ENCODE data around the gene SRBD1. TPM values are rescaled to one million over a fixed set of nuclear protein-coding genes. Genes with fewer than 3 reads are reported as not detected.

SRBD1 gene
- total and polyA plus RNA-seq, 2 experiments from 2014 or later, result 8.1 to 19.2 TPM

- in situ Hi-C loops (cut with MboI), result no loop called here
- no peak overlapping the region for H3K9ac ChIP-seq
- H3K4me3 ChIP-seq, result no peak overlapping the region
- H2AFZ ChIP-seq, result peak overlapping the region; percentile 51
- H3K9me3 ChIP-seq (ENCODE audit: low read depth), result no peaks in the 10 kb centered on the region
- no peak overlapping the region for H3K27ac ChIP-seq
- no peak for TF ChIP-seq EZH2 (IDR thresholded peaks at IDR 0.05; ENCODE audit: insufficient read depth, poor library complexity, severe bottlenecking)
- H3K4me2 ChIP-seq (ENCODE audit: unreplicated experiment), result peak overlapping the region; percentile 43
- peaks cover 17% of the 10 kb centered on the region for H3K79me2 ChIP-seq (ENCODE audit: insufficient read depth)
- no peaks in the 10 kb centered on the region for H3K27me3 ChIP-seq (replicated peaks; ENCODE audit: insufficient read depth)
- H3K4me1 ChIP-seq (ENCODE audit: insufficient read depth), result peaks cover 4% of the 10 kb centered on the region
- no peaks in the 10 kb centered on the region for H3K36me3 ChIP-seq (ENCODE audit: low read depth)
- 30 to 31% methylated on average over 5 of the region's 5 CpGs for WGBS, 2 experiments (ENCODE audit: low coverage in 1 of 2, low lambda C conversion rate in 2 of 2, missing lambda C conversion rate in 2 of 2)
- H3F3A ChIP-seq (ENCODE audit: insufficient read depth), result no peaks in the 10 kb centered on the region
- H3K9me2 ChIP-seq (ENCODE audit: insufficient read depth), result no peaks in the 10 kb centered on the region
- H4K20me1 ChIP-seq (ENCODE audit: insufficient read depth), result no peaks in the 10 kb centered on the region
- DNase-seq, result peak; percentile 75
These were observed 25.7 kb downstream of the SRBD1 start for GRCh38 chr2:45585267-45585861.

GRCh38 chr2:45583977-45584376 lies 27.1 kb downstream of the SRBD1 start:
- Histone ChIP-seq H3K27me3 (replicated peaks; ENCODE audit: insufficient read depth) (no peaks in the 10 kb centered on the region), H3F3A (ENCODE audit: insufficient read depth) (peaks cover 3% of the 10 kb centered on the region; the same call in 1 of the 2 replicates), H3K9me2 (ENCODE audit: insufficient read depth) (no peaks in the 10 kb centered on the region), H3K27ac (no peak overlapping the region), H3K4me1 (ENCODE audit: insufficient read depth) (peaks cover 7% of the 10 kb centered on the region), H3K4me2 (ENCODE audit: unreplicated experiment) (no peak overlapping the region), H3K9me3 (ENCODE audit: low read depth) (no peaks in the 10 kb centered on the region), H3K79me2 (ENCODE audit: insufficient read depth) (peaks cover 17% of the 10 kb centered on the region), H3K4me3 (no peak overlapping the region), H4K20me1 (ENCODE audit: insufficient read depth) (no peaks in the 10 kb centered on the region), H3K9ac (no peak overlapping the region), H3K36me3 (ENCODE audit: low read depth) (no peaks in the 10 kb centered on the region), H2AFZ (no peak overlapping the region)
- TF ChIP-seq EZH2 (IDR thresholded peaks at IDR 0.05; ENCODE audit: insufficient read depth, poor library complexity, severe bottlenecking) (no peak), EZH2phosphoT487 (IDR thresholded peaks at IDR 0.05; ENCODE audit: insufficient read depth, low read depth) (no peak)
- WGBS, 2 experiments (ENCODE audit: low coverage in 1 of 2, low lambda C conversion rate in 2 of 2, missing lambda C conversion rate in 2 of 2), result 79 to 87% methylated on average over 2 of the region's 2 CpGs
- in situ Hi-C loops (cut with MboI), result no loop called here
- no peak for DNase-seq

- H3K4me2 ChIP-seq (ENCODE audit: unreplicated experiment), result no peak overlapping the region
- H3K9me2 ChIP-seq (ENCODE audit: insufficient read depth), result no peaks in the 10 kb centered on the region
- H3K9me3 ChIP-seq (ENCODE audit: low read depth), result no peaks in the 10 kb centered on the region
- DNase-seq, result no peak
- H3K4me3 ChIP-seq, result no peak overlapping the region
- in situ Hi-C loops (cut with MboI), result no loop called here
- 96 to 98% methylated on average over 1 of the region's 1 CpG for WGBS, 2 experiments (ENCODE audit: low coverage in 1 of 2, low lambda C conversion rate in 2 of 2, missing lambda C conversion rate in 2 of 2)
- H3K4me1 ChIP-seq (ENCODE audit: insufficient read depth), result peaks cover 22% of the 10 kb centered on the region
- H3K36me3 ChIP-seq (ENCODE audit: low read depth), result no peaks in the 10 kb centered on the region
- H3K79me2 ChIP-seq (ENCODE audit: insufficient read depth), result peaks cover 12% of the 10 kb centered on the region
- no peaks in the 10 kb centered on the region for H4K20me1 ChIP-seq (ENCODE audit: insufficient read depth)
- H3K27me3 ChIP-seq (replicated peaks; ENCODE audit: insufficient read depth), result no peaks in the 10 kb centered on the region
- TF ChIP-seq EZH2phosphoT487 (IDR thresholded peaks at IDR 0.05; ENCODE audit: insufficient read depth, low read depth), result no peak
- no peak for TF ChIP-seq EZH2 (IDR thresholded peaks at IDR 0.05; ENCODE audit: insufficient read depth, poor library complexity, severe bottlenecking)
- no peak overlapping the region for H3K27ac ChIP-seq
- H3F3A ChIP-seq (ENCODE audit: insufficient read depth), result peaks cover 15% of the 10 kb centered on the region
- no peak overlapping the region for H2AFZ ChIP-seq
- no peak overlapping the region for H3K9ac ChIP-seq
These were observed 28.5 kb downstream of the SRBD1 start for GRCh38 chr2:45582522-45582921.

GRCh38 chr2:45578056-45578843 lies 32.8 kb downstream of the SRBD1 start:
- H2AFZ ChIP-seq, result peak overlapping the region; percentile 60
- peak overlapping the region; percentile 89 for H3K4me2 ChIP-seq (ENCODE audit: unreplicated experiment)
- H3K4me3 ChIP-seq, result peak overlapping the region; percentile 26
- in situ Hi-C loops (cut with MboI), result no loop called here
- H3K27me3 ChIP-seq (replicated peaks; ENCODE audit: insufficient read depth), result no peaks in the 10 kb centered on the region
- no peaks in the 10 kb centered on the region for H3K9me2 ChIP-seq (ENCODE audit: insufficient read depth)
- peak overlapping the region; percentile 63 for H3K9ac ChIP-seq
- H4K20me1 ChIP-seq (ENCODE audit: insufficient read depth), result no peaks in the 10 kb centered on the region
- peak; percentile 65 for DNase-seq
- H3K4me1 ChIP-seq (ENCODE audit: insufficient read depth), result peaks cover 24% of the 10 kb centered on the region
- peak overlapping the region; percentile 83 for H3K27ac ChIP-seq
- H3K36me3 ChIP-seq (ENCODE audit: low read depth), result no peaks in the 10 kb centered on the region; the same call in 1 of the 2 replicates
- TF ChIP-seq EZH2 (IDR thresholded peaks at IDR 0.05; ENCODE audit: insufficient read depth, poor library complexity, severe bottlenecking) (no peak), EZH2phosphoT487 (IDR thresholded peaks at IDR 0.05; ENCODE audit: insufficient read depth, low read depth) (no peak)
- 75% methylated on average over 5 of the region's 5 CpGs for WGBS, 2 experiments (ENCODE audit: low coverage in 1 of 2, low lambda C conversion rate in 2 of 2, missing lambda C conversion rate in 2 of 2)
- H3F3A ChIP-seq (ENCODE audit: insufficient read depth), result peaks cover 26% of the 10 kb centered on the region
- peaks cover 4% of the 10 kb centered on the region; the same call in 1 of the 2 replicates for H3K79me2 ChIP-seq (ENCODE audit: insufficient read depth)
- H3K9me3 ChIP-seq (ENCODE audit: low read depth), result no peaks in the 10 kb centered on the region
